GDM1 (cell line): ENCODE results near the gene GRID1.

Experiments
- DNase-seq: peaks from one replicate; lab custom pipeline; 2025; lab: John Stamatoyannopoulos, UW

The GRID1 gene

GRCh38 chr10:85600026-85600743 lies 766.4 kb downstream of the GRID1 start:
- DNase-seq = no peak

- no peak for DNase-seq
Observed at GRCh38 chr10:85599081-85599480, 767.5 kb downstream of the GRID1 start.

- no peak for DNase-seq
Observed at GRCh38 chr10:85598646-85599045, 767.9 kb downstream of the GRID1 start.

GRCh38 chr10:85597006-85597405 lies 769.6 kb downstream of the GRID1 start:
- DNase-seq = no peak

- DNase-seq = no peak
Observed at GRCh38 chr10:85596389-85596788, 770.2 kb downstream of the GRID1 start.

DNA sequence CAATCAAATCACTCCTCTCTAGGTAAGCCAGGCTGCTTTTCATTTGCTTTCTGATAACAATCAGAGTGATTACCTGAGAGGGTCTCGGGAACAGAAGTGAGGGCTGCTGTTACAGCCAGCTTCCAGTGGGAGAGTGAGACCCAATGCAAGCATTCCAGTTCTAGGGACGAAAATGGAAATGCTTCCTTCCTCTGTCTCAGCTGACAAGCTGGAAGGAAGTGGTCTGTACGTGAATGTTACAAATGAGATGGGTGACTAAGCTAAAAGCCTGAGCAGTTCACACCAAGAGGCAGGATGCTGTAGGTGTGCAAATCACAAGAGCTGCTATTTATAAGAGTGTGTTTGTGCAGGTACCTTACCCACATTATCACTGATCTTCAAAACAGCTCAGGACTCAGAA lies 772.4 kb downstream of the GRID1 start:
- no peak for DNase-seq

DNA sequence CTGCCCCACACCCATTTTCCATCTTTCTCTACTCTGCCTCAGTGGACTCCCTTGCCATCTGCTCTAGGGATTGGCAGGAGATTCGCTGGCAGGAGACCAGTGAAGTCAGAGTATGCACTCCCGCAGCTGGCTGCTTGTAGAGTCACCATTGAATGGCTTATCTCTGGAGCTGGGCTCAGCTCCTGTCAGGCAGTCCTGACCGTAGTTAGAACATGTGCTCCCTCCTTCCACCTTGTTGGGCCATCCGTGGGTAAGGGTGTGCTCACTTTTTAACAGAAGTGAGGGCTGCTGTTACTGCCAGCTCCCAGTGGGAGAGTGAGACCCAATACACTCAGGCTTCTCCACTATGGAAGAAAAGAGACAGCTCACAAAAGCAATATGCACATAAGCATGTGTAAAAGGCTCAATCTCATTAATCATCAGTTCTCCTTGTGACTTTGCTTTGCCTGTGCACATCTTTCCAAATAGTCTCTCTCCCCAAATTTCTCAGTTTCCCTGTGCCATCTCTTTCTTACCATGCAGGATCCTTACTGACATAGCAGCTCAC lies 773.3 kb downstream of the GRID1 start:
- no peak for DNase-seq

DNA sequence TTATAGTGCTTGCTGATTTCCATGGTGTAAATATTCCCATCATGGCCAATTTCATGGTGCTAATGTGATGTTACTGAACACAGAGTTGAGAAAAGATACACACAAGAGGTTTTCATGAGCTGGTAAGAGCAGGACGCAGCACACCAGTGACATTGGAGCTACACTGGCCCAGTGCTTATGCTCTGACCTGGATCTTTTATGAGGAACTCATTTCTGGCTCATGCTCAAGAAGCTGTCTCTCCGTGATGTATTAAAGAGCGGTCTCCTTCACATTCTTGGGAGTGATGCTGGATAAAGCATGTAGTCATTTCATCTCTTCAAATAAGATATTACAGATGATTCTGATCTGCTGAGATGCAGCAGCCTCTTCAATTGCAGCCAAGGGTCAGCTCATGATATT lies 785.2 kb downstream of the GRID1 start:
- no peak for DNase-seq

DNA sequence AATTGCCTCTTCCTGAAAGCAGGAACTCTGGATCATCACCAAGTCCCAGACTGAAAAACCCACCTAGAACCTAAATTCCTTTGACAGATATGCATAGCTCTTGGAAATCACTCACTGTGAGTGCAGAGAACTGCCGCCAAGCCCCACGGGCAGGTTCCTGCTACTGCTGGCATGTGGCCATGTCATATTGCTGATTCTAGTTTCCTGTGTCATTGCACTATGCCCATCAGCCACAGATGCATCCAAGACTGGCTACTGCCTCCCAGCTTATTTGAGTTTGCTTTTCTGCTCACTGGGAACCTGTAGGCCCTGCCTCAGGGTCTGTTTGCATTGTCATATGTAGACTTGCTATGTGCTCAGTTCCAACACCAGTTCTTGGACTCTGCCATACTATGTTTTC lies 786.0 kb downstream of the GRID1 start:
- DNase-seq = no peak

- DNase-seq = no peak
Observed at GRCh38 chr10:85578860-85579259, 787.7 kb downstream of the GRID1 start.

DNA sequence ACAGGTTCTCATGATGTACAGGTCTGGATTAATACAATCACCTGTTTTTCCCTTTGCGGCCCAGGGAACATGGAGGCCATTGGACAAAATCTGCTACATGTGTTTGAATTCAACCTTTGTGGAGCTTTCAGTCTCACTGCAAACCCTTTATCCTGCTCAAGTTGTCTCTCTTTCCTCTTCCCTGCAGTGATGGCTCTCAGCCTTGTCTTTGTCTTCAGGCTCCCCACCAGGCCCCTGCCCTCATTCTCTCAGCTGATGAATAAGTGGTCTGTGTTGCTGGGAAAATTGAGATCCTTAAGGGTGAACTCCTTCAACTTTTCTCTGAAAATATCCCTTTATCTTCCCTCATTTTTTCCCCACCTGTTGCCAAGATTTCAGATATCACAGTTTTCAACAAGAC lies 791.2 kb downstream of the GRID1 start:
- no peak for DNase-seq

GRCh38 chr10:85570871-85571270 lies 795.7 kb downstream of the GRID1 start:
- DNase-seq = no peak

DNA sequence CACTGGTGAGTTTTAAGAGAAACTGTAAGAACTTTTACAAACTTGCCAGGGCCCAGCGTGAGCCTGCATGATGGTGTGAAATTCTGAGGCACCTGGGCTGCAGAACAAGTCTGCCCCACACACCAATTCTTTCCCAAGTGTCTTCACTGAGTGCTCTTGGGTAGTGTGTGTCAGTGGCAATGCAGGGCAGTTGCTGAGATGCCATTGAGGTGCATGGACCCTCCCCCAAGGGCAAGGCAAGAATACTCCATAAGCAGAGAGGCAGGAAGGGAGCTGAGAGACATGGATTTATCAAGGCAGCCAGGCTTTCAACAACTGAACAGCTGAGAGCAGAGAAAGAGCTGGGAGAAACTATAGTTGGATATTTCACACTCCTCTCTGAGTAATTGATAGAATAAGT lies 801.2 kb downstream of the GRID1 start:
- no peak for DNase-seq

DNA sequence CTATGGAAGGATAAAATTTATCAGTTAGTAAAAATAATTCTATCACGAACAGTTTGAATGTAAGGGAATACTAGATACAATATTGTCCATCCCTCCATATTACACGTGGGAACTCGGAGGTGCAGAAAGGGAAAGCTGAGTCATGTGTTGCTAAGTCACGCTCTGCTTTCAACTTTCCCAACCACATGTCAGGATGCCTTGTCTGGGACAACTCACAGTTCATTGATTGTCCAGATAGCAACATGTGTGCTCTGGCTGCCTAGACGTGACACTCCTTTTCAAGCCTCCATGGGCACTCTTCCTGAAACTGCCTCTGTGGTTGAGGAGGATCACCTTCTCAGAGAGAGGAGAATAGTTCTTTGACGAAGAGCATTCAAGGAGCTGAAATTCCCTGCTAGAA lies 808.1 kb downstream of the GRID1 start:
- no peak for DNase-seq

DNA sequence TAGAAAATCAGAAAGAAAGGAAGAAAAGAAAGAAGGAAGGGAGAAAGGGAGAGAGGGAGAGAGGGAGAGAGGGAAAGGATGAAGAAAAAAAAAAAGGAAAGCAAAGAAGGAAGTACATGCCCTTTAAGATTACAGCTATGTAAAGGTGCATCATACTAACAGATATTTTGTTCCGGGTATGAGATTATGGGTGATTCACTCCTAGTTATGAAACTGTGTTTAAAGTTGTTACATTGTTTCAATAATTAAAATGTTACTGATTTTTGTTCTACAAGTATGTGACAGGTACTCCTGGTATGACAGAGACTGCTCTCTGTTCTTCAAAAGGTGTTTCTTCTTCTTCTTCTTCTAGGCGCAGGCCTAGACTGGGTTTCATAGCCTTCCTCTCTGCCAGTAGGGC lies 808.9 kb downstream of the GRID1 start:
- no peak for DNase-seq

GRCh38 chr10:85557077-85557476 lies 809.5 kb downstream of the GRID1 start:
- DNase-seq = no peak
